SKM-1 treated with dmso at 0.1 percent for 144 hours (cell line): ENCODE data around the gene MST1R.
A peak's percentile ranks its signal among the peaks of the same experiment; 100 is the strongest.

ENCODE experiments used
- DNase-seq: peaks from one replicate; lab custom pipeline; 2025; ENCODE audit not compliant: unreplicated experiment; lab: John Stamatoyannopoulos, UW

MST1R gene

GRCh38 chr3:49879721-49880120, 24.0 kb downstream of the MST1R start:
- DNase-seq, result no peak

- no peak for DNase-seq
These were observed 25.0 kb downstream of the MST1R start for GRCh38 chr3:49878686-49879085.

GRCh38 chr3:49877716-49878115, 26.0 kb downstream of the MST1R start:
- DNase-seq, result no peak

GRCh38 chr3:49876567-49876966, 27.1 kb downstream of the MST1R start:
- no peak for DNase-seq

GRCh38 chr3:49873623-49874022, 30.1 kb downstream of the MST1R start:
- no peak for DNase-seq

- DNase-seq, result peak; percentile 57
These were observed 30.8 kb downstream of the MST1R start for GRCh38 chr3:49872801-49873281.

GRCh38 chr3:49871531-49872153, 32.0 kb downstream of the MST1R start:
- no peak for DNase-seq

- DNase-seq, result no peak
These were observed 34.0 kb downstream of the MST1R start, which contains the start of gene CAMKV for GRCh38 chr3:49869525-49870126. Gene CAMKV (minus strand): TSS chr3:49869906. CDS start chr3:49862388, 7,518 bp downstream.

- peak; percentile 30 for DNase-seq
These were observed 34.7 kb downstream of the MST1R start for GRCh38 chr3:49868862-49869466.

- DNase-seq, result no peak
These were observed 35.8 kb downstream of the MST1R start for GRCh38 chr3:49867871-49868321.

GRCh38 chr3:49867400-49867799, 36.3 kb downstream of the MST1R start:
- no peak for DNase-seq

GRCh38 chr3:49865198-49865784, 38.4 kb downstream of the MST1R start:
- no peak for DNase-seq

GRCh38 chr3:49864505-49864904, 39.2 kb downstream of the MST1R start:
- no peak for DNase-seq

- DNase-seq, result no peak
These were observed 43.9 kb downstream of the MST1R start for GRCh38 chr3:49859576-49860305.

GRCh38 chr3:49856181-49857005, 47.3 kb downstream of the MST1R start, which contains the start of gene TRAIP:
Gene TRAIP (minus strand): TSS chr3:49856564. CDS start chr3:49856453, 111 bp downstream.
- DNase-seq, result peak; percentile 92

GRCh38 chr3:49855662-49856061, 48.0 kb downstream of the MST1R start:
- no peak for DNase-seq

- DNase-seq, result no peak
These were observed 58.0 kb downstream of the MST1R start for GRCh38 chr3:49845694-49846093.

- DNase-seq, result no peak
These were observed 59.0 kb downstream of the MST1R start for GRCh38 chr3:49844464-49845183.

GRCh38 chr3:49842843-49843517, 60.7 kb downstream of the MST1R start:
- DNase-seq, result no peak
